IgD-negative memory B cell (primary cell): Measurements from ENCODE around the gene PRPF39. TPM values are rescaled to one million over a fixed set of nuclear protein-coding genes. Genes with fewer than 3 reads are reported as not detected.
"Not testable (repeated sequence)": the region's sequence is repeated elsewhere in the genome, so short reads cannot be mapped to it uniquely, and the experiment has no call there.

ENCODE experiments used
- H3K27ac Mint-ChIP-seq, 3 donors: one replicate each; pipeline ENCODE4 v1.8.0; 2020 to 2022; ENCODE audit warnings: mild to moderate bottlenecking in 3 of 3, mixed read lengths in 3 of 3, moderate library complexity in 1 of 3
- H3K27me3 Mint-ChIP-seq: one replicate; pipeline ENCODE4 v1.8.0; 2021; ENCODE audit warnings: mixed read lengths
- H3K36me3 Mint-ChIP-seq: one replicate; pipeline ENCODE4 v1.8.0; 2020; ENCODE audit warnings: mild to moderate bottlenecking, mixed read lengths
- H3K4me1 Mint-ChIP-seq, 3 donors: one replicate each; pipeline ENCODE4 v1.8.0; 2020 to 2022; ENCODE audit warnings: mixed read lengths in 3 of 3, mild to moderate bottlenecking in 1 of 3
- H3K4me3 Mint-ChIP-seq, 4 donors: one replicate each; pipeline ENCODE4 v1.8.0; 2020 to 2022; ENCODE audit warnings: mild to moderate bottlenecking in 4 of 4, mixed read lengths in 4 of 4, moderate library complexity in 3 of 4
- H3K9me3 Mint-ChIP-seq, 3 donors: one replicate each; pipeline ENCODE4 v1.8.0; 2020 to 2021; ENCODE audit warnings: mixed read lengths in 3 of 3, mild to moderate bottlenecking in 1 of 3
- polyA plus RNA-seq: library from polyadenylated mRNA; unstranded; fragments of 300-500 nt; fragmentation: Illumina TruSeq; gene quantifications from one replicate; pipeline ENCODE4 v1.2.3, GENCODE V29; 2021

Gene PRPF39
- polyA plus RNA-seq, 1 donor from 2014 or later: 18.1 TPM

GRCh38 chr14:45066667-45067066, 17.2 kb upstream of the PRPF39 start:
- H3K27me3 Mint-ChIP-seq: no peaks in the 10 kb centered on the region
- H3K9me3 Mint-ChIP-seq: no peaks in the 10 kb centered on the region
- no peak overlapping the region for H3K27ac Mint-ChIP-seq
- peaks cover 9% of the 10 kb centered on the region for H3K36me3 Mint-ChIP-seq
- no peak overlapping the region for H3K4me3 Mint-ChIP-seq
- peaks cover 0 to 2% (median 0%) of the 10 kb centered on the region in 3 donors for H3K4me1 Mint-ChIP-seq

- Mint-ChIP-seq H3K27me3 (no peaks in the 10 kb centered on the region), H3K9me3 (no peaks in the 10 kb centered on the region), H3K4me1 (peaks cover 0 to 2% (median 0%) of the 10 kb centered on the region in 3 donors), H3K4me3 (no peak overlapping the region), H3K36me3 (peaks cover 5% of the 10 kb centered on the region), H3K27ac (no peak overlapping the region)
These were observed 15.5 kb upstream of the PRPF39 start for GRCh38 chr14:45068396-45068795.

GRCh38 chr14:45070215-45070614, 13.7 kb upstream of the PRPF39 start:
- Mint-ChIP-seq H3K36me3 (no peaks in the 10 kb centered on the region), H3K4me1 (no peaks in the 10 kb centered on the region), H3K27me3 (no peaks in the 10 kb centered on the region), H3K4me3 (no peak overlapping the region), H3K9me3 (no peaks in the 10 kb centered on the region), H3K27ac (no peak overlapping the region)

DNA sequence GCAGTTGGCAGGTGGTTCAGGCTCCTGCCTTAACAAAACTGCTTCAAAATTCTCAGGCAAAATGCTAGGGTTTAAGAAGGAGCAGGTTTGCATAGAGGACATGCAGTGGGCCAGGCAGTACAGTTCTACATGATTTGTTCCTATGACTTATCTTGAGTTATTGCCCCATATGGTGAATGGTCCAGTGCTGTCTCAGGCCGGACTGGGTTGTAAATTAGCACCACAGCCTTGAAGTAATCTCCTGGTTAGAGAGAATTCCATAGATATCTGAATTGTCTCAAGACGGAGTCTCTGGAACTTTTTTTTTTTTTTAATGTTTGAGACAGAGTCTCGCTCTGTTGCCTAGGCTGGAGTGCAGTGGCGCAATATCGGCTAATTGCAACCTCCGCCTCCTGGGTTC, 11.8 kb upstream of the PRPF39 start:
- no peaks in the 10 kb centered on the region for H3K27me3 Mint-ChIP-seq
- H3K4me3 Mint-ChIP-seq: no peak overlapping the region
- H3K36me3 Mint-ChIP-seq: no peaks in the 10 kb centered on the region
- no peaks in the 10 kb centered on the region for H3K4me1 Mint-ChIP-seq
- no peaks in the 10 kb centered on the region for H3K9me3 Mint-ChIP-seq
- H3K27ac Mint-ChIP-seq: no peak overlapping the region

DNA sequence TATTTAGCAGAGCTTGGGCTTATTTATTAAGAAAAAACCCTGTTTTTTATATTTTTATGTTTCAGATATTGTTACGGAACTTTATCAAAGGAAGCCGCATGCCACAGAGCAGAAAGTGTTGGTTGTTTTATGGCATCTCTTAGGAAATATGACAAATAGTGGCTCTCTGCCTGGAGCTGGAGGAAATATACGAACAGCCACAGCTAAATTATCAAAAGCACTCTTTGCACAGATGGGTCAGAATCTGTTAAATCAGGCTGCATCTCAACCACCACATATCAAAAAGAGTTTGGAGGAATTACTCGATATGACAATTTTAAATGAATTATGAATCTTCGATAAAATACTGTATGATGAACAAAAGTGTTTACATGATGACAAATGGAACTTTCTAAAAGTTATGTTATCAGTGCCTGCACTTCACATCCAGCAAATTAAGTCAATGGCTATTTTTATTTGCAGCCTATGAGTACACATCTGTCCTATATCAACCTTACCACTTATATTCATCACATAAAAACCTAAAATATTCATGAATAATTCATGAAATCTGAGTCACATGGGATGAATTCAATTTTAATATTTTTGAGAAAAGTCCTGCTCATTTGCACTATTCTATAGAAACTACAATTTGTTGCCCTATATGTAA, 10.6 kb upstream of the PRPF39 start:
- no peaks in the 10 kb centered on the region for H3K27me3 Mint-ChIP-seq
- no peak overlapping the region for H3K27ac Mint-ChIP-seq
- no peaks in the 10 kb centered on the region for H3K4me1 Mint-ChIP-seq
- no peaks in the 10 kb centered on the region for H3K9me3 Mint-ChIP-seq
- no peak overlapping the region for H3K4me3 Mint-ChIP-seq
- no peaks in the 10 kb centered on the region for H3K36me3 Mint-ChIP-seq

DNA sequence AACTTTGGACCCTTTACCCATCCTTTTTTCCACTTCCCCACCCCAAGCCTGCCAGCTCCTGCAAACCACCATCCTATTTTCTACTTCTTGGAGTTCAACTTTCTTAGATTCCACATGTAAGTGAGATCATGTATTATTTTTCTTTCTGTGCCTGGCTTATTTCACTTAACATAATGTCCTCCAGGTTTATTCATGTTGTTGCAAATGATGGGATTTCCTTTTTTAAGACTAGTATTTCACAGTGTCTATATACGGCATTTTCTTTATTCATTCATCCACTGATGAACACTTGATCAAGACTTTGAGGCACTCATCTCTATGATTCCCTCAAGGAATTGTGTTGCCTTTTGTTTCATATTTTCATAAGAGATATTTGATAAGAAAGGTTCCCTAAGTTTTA, 5.6 kb upstream of the PRPF39 start:
- Mint-ChIP-seq H3K4me3 (peak overlapping the region in 1 of 4 donors; percentile 22), H3K9me3 (no peaks in the 10 kb centered on the region), H3K27ac (no peak overlapping the region), H3K4me1 (peaks cover 0 to 7% (median 2%) of the 10 kb centered on the region in 3 donors), H3K36me3 (no peaks in the 10 kb centered on the region), H3K27me3 (no peaks in the 10 kb centered on the region)

DNA sequence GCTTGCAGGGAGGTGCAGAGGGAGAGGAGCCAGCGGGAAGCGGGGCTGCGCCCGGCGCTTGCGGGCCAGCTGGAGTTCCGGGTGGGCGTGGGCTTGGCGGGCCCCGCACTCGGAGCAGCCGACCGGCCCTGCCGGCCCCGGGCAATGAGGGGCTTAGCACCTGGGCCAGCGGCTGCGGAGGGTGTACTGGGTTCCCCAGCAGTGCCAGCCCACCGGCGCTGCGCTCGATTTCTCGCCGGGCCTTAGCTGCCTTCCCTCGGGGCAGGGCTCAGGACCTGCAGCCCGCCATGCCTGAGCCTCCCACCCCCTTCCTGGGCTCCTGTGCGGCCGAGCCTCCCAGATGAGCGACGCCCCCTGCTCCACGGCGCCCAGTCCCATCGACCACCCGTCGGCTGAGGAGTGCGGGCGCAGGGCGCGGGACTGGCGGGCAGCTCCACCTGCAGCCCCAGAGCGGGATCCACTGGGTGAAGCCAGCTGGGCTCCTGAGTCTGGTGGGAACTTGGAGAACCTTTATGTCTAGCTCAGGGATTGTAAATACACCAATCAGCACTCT, 3.4 kb upstream of the PRPF39 start:
- H3K36me3 Mint-ChIP-seq, H3K27me3 Mint-ChIP-seq, H3K9me3 Mint-ChIP-seq, H3K27ac Mint-ChIP-seq, H3K4me3 Mint-ChIP-seq: not testable (repeated sequence)
- peaks cover 13 to 17% (median 16%) of the 10 kb centered on the region in 3 donors for H3K4me1 Mint-ChIP-seq

DNA sequence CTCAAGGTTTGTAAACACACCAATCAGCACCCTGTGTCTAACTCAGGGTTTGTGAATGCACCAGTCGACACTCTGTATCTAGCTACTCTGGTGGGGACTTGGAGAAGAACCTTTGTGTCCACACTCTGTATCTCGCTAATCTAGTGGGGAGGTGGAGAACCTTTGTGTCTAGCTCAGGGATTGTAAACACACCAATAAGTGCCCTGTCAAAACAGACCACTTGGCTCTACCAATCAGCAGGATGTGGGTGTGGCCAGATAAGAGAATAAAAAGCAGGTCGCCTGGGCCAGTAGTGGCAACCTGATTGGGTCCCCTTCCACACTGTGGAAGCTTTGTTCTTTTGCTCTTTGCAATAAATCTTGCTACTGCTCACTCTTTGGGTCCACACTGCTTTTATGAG, 2.8 kb upstream of the PRPF39 start:
- H3K9me3 Mint-ChIP-seq, H3K4me3 Mint-ChIP-seq, H3K27me3 Mint-ChIP-seq, H3K36me3 Mint-ChIP-seq: not testable (repeated sequence)
- Mint-ChIP-seq H3K27ac (peak overlapping the region in 1 of 3 donors; percentile 36), H3K4me1 (peaks cover 16 to 21% (median 19%) of the 10 kb centered on the region in 3 donors)

DNA sequence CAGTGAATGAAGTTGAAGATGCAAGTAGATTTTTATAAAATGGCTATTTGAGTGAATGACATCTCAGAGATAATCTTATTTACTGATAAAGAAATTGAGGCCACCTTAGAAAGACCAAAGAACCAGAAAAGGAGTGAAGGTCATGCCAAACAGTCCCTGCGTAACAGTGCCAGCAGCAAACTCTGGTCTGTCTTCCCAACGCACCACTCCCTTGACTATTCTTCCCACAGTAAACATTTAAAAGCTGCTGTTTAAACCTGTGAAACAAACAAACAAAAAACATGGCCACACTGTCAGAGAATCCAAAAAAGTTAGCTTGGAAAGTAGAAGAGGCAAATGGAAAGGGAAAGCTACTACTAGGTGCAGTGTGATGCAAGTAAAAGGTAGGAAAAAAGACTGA, 1.5 kb upstream of the PRPF39 start:
- H3K36me3 Mint-ChIP-seq: peaks cover 3% of the 10 kb centered on the region
- peaks cover 26 to 34% (median 29%) of the 10 kb centered on the region in 3 donors for H3K4me1 Mint-ChIP-seq
- no peaks in the 10 kb centered on the region for H3K9me3 Mint-ChIP-seq
- H3K4me3 Mint-ChIP-seq: peak overlapping the region in 2 of 4 donors; percentile 12 to 72
- H3K27me3 Mint-ChIP-seq: no peaks in the 10 kb centered on the region
- peak overlapping the region in 2 of 3 donors; percentile 10 to 97 for H3K27ac Mint-ChIP-seq

GRCh38 chr14:45083617-45083975, 320 bp upstream of the PRPF39 start:
- Mint-ChIP-seq H3K4me3 (peak overlapping the region; percentile 93 to 99 (median 98)), H3K9me3 (no peaks in the 10 kb centered on the region), H3K27ac (peak overlapping the region; percentile 89 to 97 (median 97)), H3K27me3 (no peaks in the 10 kb centered on the region), H3K4me1 (peaks cover 35 to 43% (median 37%) of the 10 kb centered on the region in 3 donors), H3K36me3 (peaks cover 3% of the 10 kb centered on the region)

DNA sequence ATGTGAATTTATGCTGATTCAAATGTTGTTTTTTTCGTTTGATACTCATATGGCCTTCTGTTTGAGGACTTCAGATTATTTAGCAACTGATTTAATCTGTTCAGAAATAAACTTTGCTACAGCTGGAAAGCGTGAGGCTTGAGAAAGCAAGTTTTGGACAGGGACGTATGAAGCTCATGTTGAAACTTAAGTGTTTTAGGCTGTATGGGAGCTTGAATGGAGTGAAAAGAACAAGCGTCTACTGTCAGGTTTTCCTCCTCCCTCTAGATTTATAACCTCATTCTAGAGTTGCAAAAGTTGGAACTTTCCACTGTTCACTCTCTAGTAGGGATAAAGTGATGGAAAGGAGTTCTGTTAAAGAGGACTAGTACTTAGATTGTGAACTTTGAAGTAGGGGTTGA, 1.0 kb downstream of the PRPF39 start:
- Mint-ChIP-seq H3K9me3 (no peaks in the 10 kb centered on the region), H3K27me3 (no peaks in the 10 kb centered on the region), H3K27ac (peak overlapping the region; percentile 94 to 97 (median 97)), H3K4me1 (peaks cover 48 to 57% (median 51%) of the 10 kb centered on the region in 3 donors), H3K36me3 (peaks cover 3% of the 10 kb centered on the region), H3K4me3 (peak overlapping the region; percentile 93 to 99 (median 98))

- Mint-ChIP-seq H3K36me3 (peaks cover 3% of the 10 kb centered on the region), H3K27ac (no peak overlapping the region), H3K4me3 (peak overlapping the region in 2 of 4 donors; percentile 17 to 47), H3K4me1 (peaks cover 46 to 72% (median 57%) of the 10 kb centered on the region in 3 donors), H3K27me3 (no peaks in the 10 kb centered on the region), H3K9me3 (no peaks in the 10 kb centered on the region)
These were observed 5.9 kb downstream of the PRPF39 start for GRCh38 chr14:45089813-45090212.

GRCh38 chr14:45091710-45092109, 7.8 kb downstream of the PRPF39 start:
- H3K9me3 Mint-ChIP-seq: no peaks in the 10 kb centered on the region
- peaks cover 35 to 55% (median 40%) of the 10 kb centered on the region in 3 donors for H3K4me1 Mint-ChIP-seq
- H3K27me3 Mint-ChIP-seq: no peaks in the 10 kb centered on the region
- H3K27ac Mint-ChIP-seq: no peak overlapping the region
- H3K4me3 Mint-ChIP-seq: no peak overlapping the region
- H3K36me3 Mint-ChIP-seq: no peaks in the 10 kb centered on the region

- H3K27me3 Mint-ChIP-seq: no peaks in the 10 kb centered on the region
- H3K27ac Mint-ChIP-seq: no peak overlapping the region
- no peaks in the 10 kb centered on the region for H3K9me3 Mint-ChIP-seq
- H3K4me1 Mint-ChIP-seq: peaks cover 14 to 32% (median 26%) of the 10 kb centered on the region in 3 donors
- no peak overlapping the region for H3K4me3 Mint-ChIP-seq
- peaks cover 2% of the 10 kb centered on the region for H3K36me3 Mint-ChIP-seq
These were observed 10.4 kb downstream of the PRPF39 start for GRCh38 chr14:45094275-45094674.

DNA sequence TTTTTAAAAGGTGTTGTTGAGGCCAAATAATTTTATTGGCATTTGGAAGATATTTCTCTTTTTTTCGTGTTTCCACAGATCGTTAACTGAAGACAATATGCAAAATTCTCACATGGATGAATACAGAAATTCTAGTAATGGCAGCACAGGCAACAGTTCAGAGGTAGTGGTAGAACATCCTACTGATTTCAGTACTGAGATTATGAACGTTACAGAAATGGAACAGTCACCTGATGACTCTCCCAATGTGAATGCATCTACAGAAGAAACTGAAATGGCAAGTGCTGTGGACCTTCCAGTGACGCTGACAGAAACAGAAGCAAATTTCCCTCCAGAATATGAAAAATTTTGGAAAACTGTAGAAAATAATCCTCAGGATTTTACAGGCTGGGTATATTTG, 11.2 kb downstream of the PRPF39 start:
- Mint-ChIP-seq H3K27ac (peak overlapping the region in 1 of 3 donors; percentile 4), H3K36me3 (peaks cover 4% of the 10 kb centered on the region), H3K9me3 (no peaks in the 10 kb centered on the region), H3K4me1 (peaks cover 6 to 24% (median 17%) of the 10 kb centered on the region in 3 donors), H3K27me3 (no peaks in the 10 kb centered on the region), H3K4me3 (no peak overlapping the region)

GRCh38 chr14:45096218-45096617, 12.3 kb downstream of the PRPF39 start:
- H3K4me1 Mint-ChIP-seq: peaks cover 0 to 18% (median 8%) of the 10 kb centered on the region in 3 donors
- no peaks in the 10 kb centered on the region for H3K9me3 Mint-ChIP-seq
- H3K4me3 Mint-ChIP-seq: no peak overlapping the region
- H3K27me3 Mint-ChIP-seq: no peaks in the 10 kb centered on the region
- H3K36me3 Mint-ChIP-seq: peaks cover 4% of the 10 kb centered on the region
- H3K27ac Mint-ChIP-seq: no peak overlapping the region
